Trophoblast cell (in vitro differentiated cells and primary cell): ENCODE results near the gene SMYD3.

Experiments used
- DNase-seq, 2 donors: peaks; one replicate each; pipeline ENCODE4 v3.0.0-alpha.2; 2016
- H2AFZ ChIP-seq: 2 replicates; pipeline ENCODE4 v1.6.1; 2013; ENCODE audit warnings: low read length, moderate library complexity, mild to moderate bottlenecking; ENCODE audit not compliant: insufficient read depth, poor library complexity
- H2AK5ac ChIP-seq: 2 replicates; pipeline ENCODE4 v1.6.1; 2013; ENCODE audit warnings: mild to moderate bottlenecking, low read length
- H2BK120ac ChIP-seq: 2 replicates; pipeline ENCODE4 v1.6.1; 2013; ENCODE audit warnings: low read length, mild to moderate bottlenecking, moderate library complexity; ENCODE audit not compliant: insufficient read depth, poor library complexity
- H2BK12ac ChIP-seq: 2 replicates; pipeline ENCODE4 v1.6.1; 2013; ENCODE audit warnings: mild to moderate bottlenecking, low read length, moderate library complexity
- H2BK5ac ChIP-seq: 2 replicates; pipeline ENCODE4 v1.6.1; 2013; ENCODE audit warnings: low read length, low read depth, moderate library complexity, mild to moderate bottlenecking; ENCODE audit not compliant: poor library complexity
- H3K14ac ChIP-seq: 2 replicates; pipeline ENCODE4 v1.6.1; 2013; ENCODE audit warnings: mild to moderate bottlenecking, low read length
- H3K18ac ChIP-seq: 2 replicates; pipeline ENCODE4 v1.6.1; 2013; ENCODE audit warnings: mild to moderate bottlenecking, low read length
- H3K23ac ChIP-seq: 2 replicates; pipeline ENCODE4 v1.6.1; 2013; ENCODE audit warnings: low read length
- H3K27ac ChIP-seq: 2 replicates; pipeline ENCODE4 v1.5.1; 2013; ENCODE audit warnings: low read depth, mild to moderate bottlenecking, inconsistent platforms, low read length, moderate library complexity
- H3K27me3 ChIP-seq: 2 replicates; pipeline ENCODE4 v1.6.1; 2013; ENCODE audit warnings: inconsistent platforms, mild to moderate bottlenecking, low read length, moderate library complexity; ENCODE audit not compliant: insufficient read depth
- H3K36me3 ChIP-seq, 2 experiments: 1 replicate in 1 of 2; 2 replicates in 1 of 2; pipeline ENCODE4 v1.6.1; 2013; ENCODE audit warnings: low read length in 2 of 2, mild to moderate bottlenecking in 2 of 2, moderate library complexity in 1 of 2; ENCODE audit not compliant: insufficient read depth in 2 of 2, control insufficient read depth in 1 of 2
- H3K4ac ChIP-seq: 2 replicates; pipeline ENCODE4 v1.6.1; 2013; ENCODE audit warnings: low read depth, mild to moderate bottlenecking, low read length, moderate library complexity
- H3K4me1 ChIP-seq, 2 experiments: 1 replicate in 1 of 2; 2 replicates in 1 of 2; pipeline ENCODE4 v1.6.1; 2013; ENCODE audit warnings: low read length in 2 of 2, mild to moderate bottlenecking in 2 of 2, moderate library complexity in 1 of 2; ENCODE audit not compliant: insufficient read depth in 2 of 2, control insufficient read depth in 1 of 2
- H3K4me2 ChIP-seq: 2 replicates; pipeline ENCODE4 v1.6.1; 2013; ENCODE audit warnings: inconsistent platforms, mild to moderate bottlenecking, low read length, moderate library complexity
- H3K4me3 ChIP-seq: 2 replicates; pipeline ENCODE4 v1.5.1; 2013; ENCODE audit warnings: mild to moderate bottlenecking, low read depth, low read length, inconsistent platforms
- H3K79me1 ChIP-seq: one replicate; pipeline ENCODE4 v1.6.1; 2013; ENCODE audit warnings: low read length
- H3K79me2 ChIP-seq: 2 replicates; pipeline ENCODE4 v1.6.1; 2013; ENCODE audit warnings: low read length, mild to moderate bottlenecking; ENCODE audit not compliant: control insufficient read depth, insufficient read depth, poor library complexity
- H3K9ac ChIP-seq: 2 replicates; pipeline ENCODE4 v1.6.1; 2013; ENCODE audit warnings: mild to moderate bottlenecking, low read length
- H3K9me3 ChIP-seq: 2 replicates; pipeline ENCODE4 v1.6.1; 2013; ENCODE audit warnings: low read depth, mild to moderate bottlenecking, control low read depth, inconsistent platforms, low read length; ENCODE audit not compliant: insufficient read depth
- H4K12ac ChIP-seq: 2 replicates; pipeline ENCODE4 v1.6.1; 2013; ENCODE audit warnings: low read depth, mild to moderate bottlenecking, low read length, moderate library complexity
- H4K8ac ChIP-seq: 2 replicates; pipeline ENCODE4 v1.6.1; 2013; ENCODE audit warnings: low read depth, mild to moderate bottlenecking, low read length, moderate library complexity
- H4K91ac ChIP-seq: one replicate; pipeline ENCODE4 v1.6.1; 2013; ENCODE audit warnings: low read depth, mild to moderate bottlenecking, low read length, moderate library complexity
- WGBS: extraction: QIAGEN DNeasy Blood & Tissue Kit; methylation state at CpG from one replicate; pipeline ENCODE4 v1.1.7; 2013; ENCODE audit warnings: missing lambda C conversion rate; ENCODE audit not compliant: insufficient read length, insufficient coverage; ENCODE audit errors: extremely low coverage; 5-methylcytosine and 5-hydroxymethylcytosine counted together

Gene SMYD3

GRCh38 chr1:246397046-246397445 lies 110.0 kb downstream of the SMYD3 start:
- H3K23ac ChIP-seq: no peak overlapping the region
- H4K8ac ChIP-seq: no peak overlapping the region
- H3K36me3 ChIP-seq: no peaks in the 10 kb centered on the region
- DNase-seq: no peak
- H3K4ac ChIP-seq: no peak overlapping the region
- H2BK5ac ChIP-seq: no peak overlapping the region
- H3K14ac ChIP-seq: no peak overlapping the region
- H2BK120ac ChIP-seq: no peak overlapping the region
- H3K18ac ChIP-seq: no peak overlapping the region
- no peak overlapping the region for H3K9ac ChIP-seq
- no peak overlapping the region for H3K4me2 ChIP-seq
- H4K12ac ChIP-seq: no peak overlapping the region
- H3K4me3 ChIP-seq: no peak overlapping the region
- H2BK12ac ChIP-seq: no peak overlapping the region
- H3K27ac ChIP-seq: no peak overlapping the region
- H3K9me3 ChIP-seq: no peaks in the 10 kb centered on the region
- no peaks in the 10 kb centered on the region for H3K79me1 ChIP-seq
- H3K79me2 ChIP-seq: no peaks in the 10 kb centered on the region
- no peaks in the 10 kb centered on the region for H3K27me3 ChIP-seq
- no peak overlapping the region for H4K91ac ChIP-seq
- H2AFZ ChIP-seq: no peak overlapping the region
- peaks cover 0 to 2% of the 10 kb centered on the region in 2 experiments for H3K4me1 ChIP-seq
- no CpG with 5 or more reads among the region's 5 CpGs for WGBS
- H2AK5ac ChIP-seq: no peak overlapping the region

DNA sequence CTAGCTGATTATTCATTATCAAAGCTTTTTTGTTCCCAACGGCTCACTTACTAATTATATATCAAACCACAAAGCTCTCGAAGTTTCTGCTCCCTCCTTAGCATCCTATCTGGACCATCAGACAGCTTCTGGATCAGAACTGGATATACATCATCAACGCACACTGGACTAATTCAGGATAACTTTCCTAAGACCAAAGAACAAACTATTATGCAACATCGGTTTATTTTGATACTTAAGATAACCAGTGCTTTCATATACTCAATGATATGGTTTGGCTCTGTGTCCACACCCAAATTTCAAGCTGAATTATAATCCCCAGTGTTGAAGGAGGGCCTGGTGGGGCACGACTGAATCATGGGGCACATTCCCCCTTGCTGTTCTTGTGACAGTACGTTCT lies 110.8 kb downstream of the SMYD3 start:
- Histone ChIP-seq H3K79me2 (no peaks in the 10 kb centered on the region), H3K9me3 (no peaks in the 10 kb centered on the region), H3K27ac (no peak overlapping the region), H3K18ac (no peak overlapping the region), H2BK120ac (no peak overlapping the region), H3K9ac (no peak overlapping the region), H3K4me3 (no peak overlapping the region), H4K12ac (no peak overlapping the region), H3K4me1 (peaks cover 0 to 2% of the 10 kb centered on the region in 2 experiments), H3K23ac (no peak overlapping the region), H2AFZ (no peak overlapping the region), H2AK5ac (no peak overlapping the region), H3K36me3 (no peaks in the 10 kb centered on the region), H2BK5ac (no peak overlapping the region), H3K14ac (no peak overlapping the region), H4K91ac (no peak overlapping the region), H3K79me1 (no peaks in the 10 kb centered on the region), H3K4me2 (no peak overlapping the region), H2BK12ac (no peak overlapping the region), H4K8ac (no peak overlapping the region), H3K4ac (no peak overlapping the region), H3K27me3 (no peaks in the 10 kb centered on the region)
- whole genome bisulfite sequencing: no CpG with 5 or more reads among the region's 6 CpGs
- DNase-seq: no peak

DNA sequence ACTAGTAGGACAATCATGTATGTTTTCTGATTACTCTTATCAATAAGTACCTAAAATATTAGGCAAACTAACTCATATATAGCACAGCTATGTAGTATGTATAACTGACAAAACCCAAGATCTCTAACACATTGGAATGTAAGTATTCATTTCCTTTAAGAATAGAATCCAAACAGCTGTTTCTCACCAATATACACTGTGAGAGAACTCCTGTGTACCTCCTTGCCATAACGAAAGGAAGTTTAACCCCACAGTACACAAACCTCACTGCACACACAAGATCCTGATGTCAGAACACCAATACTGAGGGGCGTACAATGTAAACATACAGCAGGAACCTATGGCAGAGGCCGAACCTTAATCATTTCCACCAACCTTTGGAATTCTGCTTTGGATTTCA lies 113.0 kb downstream of the SMYD3 start:
- Histone ChIP-seq H3K9me3 (peaks cover 2% of the 10 kb centered on the region), H3K27ac (no peak overlapping the region), H3K36me3 (no peaks in the 10 kb centered on the region), H2AK5ac (no peak overlapping the region), H3K79me1 (no peaks in the 10 kb centered on the region), H3K9ac (no peak overlapping the region), H2AFZ (no peak overlapping the region), H3K4me3 (no peak overlapping the region), H3K23ac (no peak overlapping the region), H3K4me2 (no peak overlapping the region), H3K4ac (no peak overlapping the region), H3K79me2 (no peaks in the 10 kb centered on the region), H2BK5ac (no peak overlapping the region), H3K4me1 (peaks cover 0 to 2% of the 10 kb centered on the region in 2 experiments), H2BK120ac (no peak overlapping the region), H4K12ac (no peak overlapping the region), H3K18ac (no peak overlapping the region), H4K91ac (no peak overlapping the region), H4K8ac (no peak overlapping the region), H3K14ac (no peak overlapping the region), H3K27me3 (no peaks in the 10 kb centered on the region), H2BK12ac (no peak overlapping the region)
- DNase-seq: no peak
- no CpG with 5 or more reads among the region's 3 CpGs for WGBS

DNA sequence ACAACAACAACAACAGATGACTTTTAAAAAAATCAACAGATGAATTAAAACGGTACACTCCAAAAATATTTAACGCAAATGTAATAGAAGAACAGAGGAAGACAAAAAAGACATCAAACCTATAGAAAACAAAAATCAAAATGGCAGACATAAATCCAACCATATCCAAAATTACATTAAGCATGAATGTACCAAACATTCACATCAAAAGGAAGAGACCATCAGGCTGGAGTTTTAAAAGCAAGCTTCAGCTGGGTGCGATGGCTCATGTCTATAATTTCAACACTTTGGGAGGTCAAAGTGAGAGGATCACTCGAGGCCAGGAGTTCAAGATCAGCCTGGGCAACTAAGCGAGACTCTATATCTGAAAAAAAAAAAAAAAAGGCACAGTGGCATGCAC lies 116.2 kb downstream of the SMYD3 start:
- Histone ChIP-seq H3K36me3 (no peaks in the 10 kb centered on the region), H3K9me3 (peaks cover 2% of the 10 kb centered on the region)

More for the DNA sequence above, 116.2 kb downstream of the SMYD3 start:
- no peaks in the 10 kb centered on the region for H3K27me3 ChIP-seq
- no peak overlapping the region for H4K91ac ChIP-seq
- no peak for DNase-seq
- no peak overlapping the region for H2BK120ac ChIP-seq
- no peaks in the 10 kb centered on the region for H3K79me2 ChIP-seq
- no peak overlapping the region for H4K8ac ChIP-seq
- no peaks in the 10 kb centered on the region for H3K4me1 ChIP-seq
- no peak overlapping the region for H3K27ac ChIP-seq
- H3K79me1 ChIP-seq: no peaks in the 10 kb centered on the region
- no peak overlapping the region for H2AFZ ChIP-seq
- H3K4ac ChIP-seq: no peak overlapping the region
- H3K14ac ChIP-seq: no peak overlapping the region
- H3K4me3 ChIP-seq: no peak overlapping the region
- H3K9ac ChIP-seq: no peak overlapping the region
- no peak overlapping the region for H2AK5ac ChIP-seq
- H2BK12ac ChIP-seq: no peak overlapping the region
- H4K12ac ChIP-seq: no peak overlapping the region
- no peak overlapping the region for H2BK5ac ChIP-seq
- no peak overlapping the region for H3K18ac ChIP-seq
- WGBS: no CpG with 5 or more reads among the region's 5 CpGs
- no peak overlapping the region for H3K4me2 ChIP-seq
- H3K23ac ChIP-seq: no peak overlapping the region
